Measurements from ENCODE around the gene NMB. TPM values are rescaled to one million over a fixed set of nuclear protein-coding genes. Genes with fewer than 3 reads are reported as not detected.
A peak's percentile ranks its signal among the peaks of the same experiment; 100 is the strongest.

The NMB gene
- total and polyA plus RNA-seq, 2 of the 13 experiments (the other 11 are each of a cell fraction or from before 2014, with no cell fraction given), result 10.4 to 25.4 TPM

DNA sequence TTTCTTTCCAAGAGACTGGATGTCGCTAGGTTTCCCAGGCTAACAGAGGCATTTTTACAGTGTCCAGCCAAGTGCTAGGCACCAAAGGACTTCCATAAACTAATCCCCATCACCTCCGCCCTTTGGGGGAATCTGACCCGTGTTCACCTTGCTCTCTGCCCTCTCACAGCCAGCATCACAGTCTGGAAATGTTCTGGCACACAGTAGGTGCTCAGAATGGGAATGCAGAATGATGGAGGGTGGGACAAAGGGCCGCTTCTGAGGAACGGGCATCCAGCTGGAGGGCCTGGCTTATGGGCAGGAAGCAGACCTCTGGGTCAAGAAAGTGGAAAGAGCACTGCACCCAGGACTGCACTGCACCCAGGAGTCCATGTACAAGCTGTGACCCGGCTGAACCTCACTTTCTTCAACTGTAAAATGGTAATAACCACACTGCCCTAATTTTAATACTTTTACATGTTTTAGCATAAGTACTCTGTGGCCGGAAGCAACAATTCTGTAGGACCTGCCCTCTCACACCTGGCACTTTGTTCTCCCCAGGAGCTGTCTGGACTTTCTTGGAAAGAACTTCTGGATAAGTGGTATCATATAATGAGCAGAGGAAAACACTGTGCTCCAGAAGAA is 901 bp upstream of the NMB start:
- FAIRE-seq (no peak), DNase-seq (ENCODE audit: low spot score) (no peak), ATAC-seq (no peak)
- in situ Hi-C loops (cut with HindIII; ENCODE audit: extremely low pct_ligation_motif_present, low pct_unique_long_range_greater_than_20kb) (loop anchor here (5.0 to 10.0 kb wide), 2 partner anchors 72 to 266 kb away; no protein-coding TSS in a partner anchor), intact Hi-C loops (cut with micrococcal nuclease; ENCODE audit: unreplicated experiment) (loop anchor here (1.0 to 10.0 kb wide), 5 partner anchors 58 to 270 kb away; partner anchors contain the start of genes ALPK3 and SEC11A)
- Histone ChIP-seq H3K36me3 (replicated peaks in 1 of 2; ENCODE audit: control insufficient read depth in 1 of 2, insufficient read depth in 2 of 2, low read length in 2 of 2) (no peaks in the 10 kb centered on the region), H2AFZ (ENCODE audit: low read length) (peak overlapping the region; percentile 76), H3K4me3 (replicated peaks in 1 of 3; ENCODE audit: insufficient read depth in 1 of 3, low read depth in 2 of 3, low read length in 3 of 3) (peak overlapping the region; percentile 48 to 73 (median 57)), H3K27me3 (ENCODE audit: control insufficient read depth in 1 of 2, insufficient read depth in 2 of 2, low read length in 2 of 2) (no peaks in the 10 kb centered on the region; a peak in 1 of 5 replicates), H3K9ac (ENCODE audit: insufficient read depth, low read depth, low read length) (peak overlapping the region; percentile 74), H4K20me1 (ENCODE audit: insufficient read depth, low read length) (no peaks in the 10 kb centered on the region), H3K9me3 (ENCODE audit: low read length) (no peaks in the 10 kb centered on the region), H3K4me2 (ENCODE audit: low read depth, low read length) (peak overlapping the region; percentile 87), H3K27ac (ENCODE audit: extremely low read length, insufficient read depth, low read length) (peak overlapping the region; percentile 78), H3K79me2 (ENCODE audit: insufficient read depth, low read length) (no peaks in the 10 kb centered on the region), H3K4me1 (ENCODE audit: insufficient read depth, low read length) (peaks cover 49% of the 10 kb centered on the region)
- ChIA-PET CTCF (ENCODE audit: low intra/inter-chr PET ratio, low total read pairs) (interaction anchor here (1.2 to 2.4 kb wide), 2 partner anchors 59 to 71 kb away, joined by 4 to 34 read pairs; partner anchors contain the start of gene ZSCAN2), POLR2A (interaction anchor here (0.7 to 2.6 kb wide), 12 partner anchors 16 to 1016 kb away, joined by 3 to 11 read pairs (median 4); partner anchors contain the start of genes SEC11A and ZSCAN2)
- TSS peak; percentile 35 for BruUV-seq (replicated peaks)
- WGBS (ENCODE audit: low lambda C conversion rate), result 42% methylated on average over 6 of the region's 7 CpGs
- no peak for TF ChIP-seq HOXA7 (CRISPR knock-in tag; IDR thresholded peaks at IDR 0.05)
- TF ChIP-seq ZKSCAN5 (CRISPR knock-in tag; IDR thresholded peaks at IDR 0.05), result no peak
- no peak for TF ChIP-seq ZNF737 (CRISPR knock-in tag; IDR thresholded peaks at IDR 0.05; ENCODE audit: borderline replicate concordance)
- TF ChIP-seq NR3C1 (CRISPR knock-in tag; IDR thresholded peaks at IDR 0.05), result no peak
- no peak for TF ChIP-seq ZNF557 (CRISPR knock-in tag; IDR thresholded peaks at IDR 0.05)
- TF ChIP-seq DDIT3 (CRISPR knock-in tag; IDR thresholded peaks at IDR 0.05), result no peak
- no peak for TF ChIP-seq HNRNPK (IDR thresholded peaks at IDR 0.05; ENCODE audit: low read depth, low read length, poor library complexity, severe bottlenecking)
- TF ChIP-seq NCOA5 (CRISPR knock-in tag; IDR thresholded peaks at IDR 0.05), result no peak
- no peak for TF ChIP-seq ZNF670 (CRISPR knock-in tag; IDR thresholded peaks at IDR 0.05; ENCODE audit: borderline replicate concordance)
- no peak for TF ChIP-seq CHCHD3 (CRISPR knock-in tag; IDR thresholded peaks at IDR 0.05)
- no peak for TF ChIP-seq KDM6A (CRISPR knock-in tag; IDR thresholded peaks at IDR 0.05; ENCODE audit: low read depth)
- TF ChIP-seq RCOR2 (CRISPR knock-in tag; IDR thresholded peaks at IDR 0.05), result no peak
- TF ChIP-seq FLYWCH1 (CRISPR knock-in tag; IDR thresholded peaks at IDR 0.05), result no peak
- TF ChIP-seq RFXANK (CRISPR knock-in tag; IDR thresholded peaks at IDR 0.05), result no peak
- no peak for TF ChIP-seq NR2C2 (CRISPR knock-in tag; IDR thresholded peaks at IDR 0.05; ENCODE audit: borderline replicate concordance)
- no peak for TF ChIP-seq ZNF329 (CRISPR knock-in tag; IDR thresholded peaks at IDR 0.05; ENCODE audit: low read depth)
- TF ChIP-seq HNF4G (IDR thresholded peaks at IDR 0.05; ENCODE audit: borderline replicate concordance, low read depth, low read length), result no peak
- no peak for TF ChIP-seq HNF4G (CRISPR knock-in tag; IDR thresholded peaks at IDR 0.05; ENCODE audit: borderline replicate concordance, low read depth)
- TF ChIP-seq AGO1 (IDR thresholded peaks at IDR 0.05; ENCODE audit: low read depth, low read length, poor library complexity, severe bottlenecking), result no peak
- TF ChIP-seq ZNF30 (CRISPR knock-in tag; IDR thresholded peaks at IDR 0.05), result no peak
- TF ChIP-seq, protein P1, sequence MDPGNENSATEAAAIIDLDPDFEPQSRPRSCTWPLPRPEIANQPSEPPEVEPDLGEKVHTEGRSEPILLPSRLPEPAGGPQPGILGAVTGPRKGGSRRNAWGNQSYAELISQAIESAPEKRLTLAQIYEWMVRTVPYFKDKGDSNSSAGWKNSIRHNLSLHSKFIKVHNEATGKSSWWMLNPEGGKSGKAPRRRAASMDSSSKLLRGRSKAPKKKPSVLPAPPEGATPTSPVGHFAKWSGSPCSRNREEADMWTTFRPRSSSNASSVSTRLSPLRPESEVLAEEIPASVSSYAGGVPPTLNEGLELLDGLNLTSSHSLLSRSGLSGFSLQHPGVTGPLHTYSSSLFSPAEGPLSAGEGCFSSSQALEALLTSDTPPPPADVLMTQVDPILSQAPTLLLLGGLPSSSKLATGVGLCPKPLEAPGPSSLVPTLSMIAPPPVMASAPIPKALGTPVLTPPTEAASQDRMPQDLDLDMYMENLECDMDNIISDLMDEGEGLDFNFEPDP (CRISPR knock-in tag; conservative IDR thresholded peaks at IDR 0.05), result 0 out of 2 replicates have a peak, but pooled peaks have one; percentile 62
- TF ChIP-seq JUND (CRISPR knock-in tag; IDR thresholded peaks at IDR 0.05), result no peak
- TF ChIP-seq HCFC1 (IDR thresholded peaks at IDR 0.05; ENCODE audit: low read depth, low read length), result no peak
- no peak for TF ChIP-seq HDAC6 (IDR thresholded peaks at IDR 0.05; ENCODE audit: low read depth, low read length)
- TF ChIP-seq IKZF4 (CRISPR knock-in tag; IDR thresholded peaks at IDR 0.05; ENCODE audit: borderline replicate concordance, low read depth, not compliant biosample characterization), result no peak
- no peak for TF ChIP-seq HDAC1 (CRISPR knock-in tag; IDR thresholded peaks at IDR 0.05)
